HFFc6 (cell line): Measurements from ENCODE around the gene STK10. TPM values are rescaled to one million over a fixed set of nuclear protein-coding genes. Genes with fewer than 3 reads are reported as not detected.

Experiments used
- DNase-seq: peaks from one replicate; pipeline ENCODE4 v3.0.0-alpha.2; 2018
- H3K27ac Mint-ChIP-seq: 2 replicates; pipeline ENCODE4 v1.8.0; 2020; ENCODE audit warnings: mild to moderate bottlenecking, mixed read lengths
- H3K27me3 Mint-ChIP-seq: 2 replicates; pipeline ENCODE4 v1.8.0; 2021; ENCODE audit warnings: mild to moderate bottlenecking, moderate library complexity, mixed read lengths; ENCODE audit not compliant: insufficient read depth
- H3K36me3 Mint-ChIP-seq: 2 replicates; pipeline ENCODE4 v1.8.0; 2021; ENCODE audit warnings: low read depth, mixed read lengths
- H3K4me1 Mint-ChIP-seq: 2 replicates; pipeline ENCODE4 v1.8.0; 2020; ENCODE audit warnings: low read depth, mixed read lengths
- H3K4me3 Mint-ChIP-seq: 2 replicates; pipeline ENCODE4 v1.8.0; 2020; ENCODE audit warnings: mild to moderate bottlenecking, moderate library complexity, mixed read lengths
- H3K9me3 Mint-ChIP-seq: 2 replicates; pipeline ENCODE4 v1.8.0; 2020; ENCODE audit warnings: mild to moderate bottlenecking, mixed read lengths
- total RNA-seq, 6 experiments: library from RNA; stranded (reverse); fragmentation: NEBNext Ultra II Directional; extraction: Animal tissue kit (Norgen Biotek cat#: 25700); gene quantifications; 2 replicates in 1 of 6; 3 replicates in 5 of 6; pipeline ENCODE4 v1.2.3, GENCODE V29; 2021
- TF ChIP-seq, protein P1 (sequence below): fragments of 200-600 bp; sonication (generic); IDR thresholded peaks from 2 replicates; pipeline ENCODE4 v1.5.0; 2021; ENCODE audit warnings: antibody characterized with exemption, mild to moderate bottlenecking

The STK10 gene
- total RNA-seq, 6 experiments from 2014 or later: 39.8 to 51.6 (median 47.5) TPM

DNA sequence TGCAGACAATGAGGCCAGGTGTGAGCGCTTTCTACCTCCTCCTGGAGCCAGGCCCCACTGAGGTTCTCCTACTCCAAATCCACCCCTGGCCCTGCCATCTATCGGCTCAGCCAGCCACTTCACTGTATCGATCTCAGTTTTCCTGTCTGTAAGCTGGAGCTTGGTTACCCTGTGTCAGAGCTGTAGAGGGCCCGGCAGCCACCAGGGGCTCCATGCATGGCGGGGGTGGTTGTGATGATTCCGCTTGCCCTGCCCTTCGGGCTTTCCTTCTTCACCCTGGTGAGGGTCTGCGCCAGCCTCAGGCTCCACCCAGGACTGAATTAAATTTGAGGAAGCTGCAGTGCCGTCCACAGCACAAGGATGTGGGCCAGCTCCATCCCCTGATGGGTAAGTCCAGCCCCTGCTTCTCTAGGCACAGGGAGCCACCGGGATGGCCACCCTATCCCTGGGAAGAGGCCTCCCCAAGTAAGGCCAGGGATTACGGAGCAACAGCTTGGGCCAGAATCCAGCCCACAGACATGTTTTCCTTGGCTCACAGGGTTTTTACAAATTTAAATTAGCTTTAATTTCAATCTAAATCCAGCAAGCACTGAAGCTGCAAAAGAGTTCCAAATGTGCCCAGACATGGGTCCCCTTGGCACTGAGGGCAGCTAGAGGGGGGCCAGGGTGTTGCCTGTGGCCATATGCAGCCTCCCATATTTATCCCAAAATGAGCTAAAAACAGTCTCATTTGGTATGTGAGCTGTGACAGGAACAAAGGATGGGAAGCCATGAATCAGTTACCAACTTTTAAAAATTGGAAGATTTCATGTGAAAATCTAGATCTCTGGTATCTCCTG is 92.4 kb downstream of the STK10 start:
- H3K27ac Mint-ChIP-seq: no peak overlapping the region
- H3K4me3 Mint-ChIP-seq: no peak overlapping the region
- TF ChIP-seq, protein P1, sequence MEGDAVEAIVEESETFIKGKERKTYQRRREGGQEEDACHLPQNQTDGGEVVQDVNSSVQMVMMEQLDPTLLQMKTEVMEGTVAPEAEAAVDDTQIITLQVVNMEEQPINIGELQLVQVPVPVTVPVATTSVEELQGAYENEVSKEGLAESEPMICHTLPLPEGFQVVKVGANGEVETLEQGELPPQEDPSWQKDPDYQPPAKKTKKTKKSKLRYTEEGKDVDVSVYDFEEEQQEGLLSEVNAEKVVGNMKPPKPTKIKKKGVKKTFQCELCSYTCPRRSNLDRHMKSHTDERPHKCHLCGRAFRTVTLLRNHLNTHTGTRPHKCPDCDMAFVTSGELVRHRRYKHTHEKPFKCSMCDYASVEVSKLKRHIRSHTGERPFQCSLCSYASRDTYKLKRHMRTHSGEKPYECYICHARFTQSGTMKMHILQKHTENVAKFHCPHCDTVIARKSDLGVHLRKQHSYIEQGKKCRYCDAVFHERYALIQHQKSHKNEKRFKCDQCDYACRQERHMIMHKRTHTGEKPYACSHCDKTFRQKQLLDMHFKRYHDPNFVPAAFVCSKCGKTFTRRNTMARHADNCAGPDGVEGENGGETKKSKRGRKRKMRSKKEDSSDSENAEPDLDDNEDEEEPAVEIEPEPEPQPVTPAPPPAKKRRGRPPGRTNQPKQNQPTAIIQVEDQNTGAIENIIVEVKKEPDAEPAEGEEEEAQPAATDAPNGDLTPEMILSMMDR: no peak
- peaks cover 21% of the 10 kb centered on the region for H3K4me1 Mint-ChIP-seq
- H3K27me3 Mint-ChIP-seq: peaks cover 7% of the 10 kb centered on the region
- no peaks in the 10 kb centered on the region for H3K9me3 Mint-ChIP-seq
- DNase-seq: no peak
- H3K36me3 Mint-ChIP-seq: peaks cover 23% of the 10 kb centered on the region

DNA sequence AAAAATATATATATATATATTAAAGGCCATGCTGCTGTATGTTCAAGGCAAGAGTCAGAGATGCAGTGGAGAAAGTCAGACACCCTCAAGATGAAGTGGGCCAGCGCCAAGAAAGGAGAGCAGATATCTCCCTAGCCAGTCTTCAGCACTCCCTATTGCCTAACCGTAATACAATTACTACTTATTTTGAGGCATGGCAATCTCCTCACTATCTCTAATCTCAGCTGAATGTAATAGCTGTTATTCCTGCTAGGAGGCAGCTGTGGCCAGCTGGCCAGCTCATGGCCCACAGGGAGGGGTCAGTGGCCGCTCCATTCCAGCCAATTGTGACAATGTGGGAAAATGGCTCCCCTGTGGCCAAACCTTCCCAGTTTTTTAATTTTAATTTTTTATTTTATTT is 94.1 kb downstream of the STK10 start:
- Mint-ChIP-seq H3K9me3 (no peaks in the 10 kb centered on the region), H3K27me3 (peaks cover 10% of the 10 kb centered on the region), H3K4me3 (no peak overlapping the region), H3K27ac (no peak overlapping the region), H3K36me3 (peaks cover 35% of the 10 kb centered on the region), H3K4me1 (peaks cover 19% of the 10 kb centered on the region)
- TF ChIP-seq, protein P1: no peak
- no peak for DNase-seq

DNA sequence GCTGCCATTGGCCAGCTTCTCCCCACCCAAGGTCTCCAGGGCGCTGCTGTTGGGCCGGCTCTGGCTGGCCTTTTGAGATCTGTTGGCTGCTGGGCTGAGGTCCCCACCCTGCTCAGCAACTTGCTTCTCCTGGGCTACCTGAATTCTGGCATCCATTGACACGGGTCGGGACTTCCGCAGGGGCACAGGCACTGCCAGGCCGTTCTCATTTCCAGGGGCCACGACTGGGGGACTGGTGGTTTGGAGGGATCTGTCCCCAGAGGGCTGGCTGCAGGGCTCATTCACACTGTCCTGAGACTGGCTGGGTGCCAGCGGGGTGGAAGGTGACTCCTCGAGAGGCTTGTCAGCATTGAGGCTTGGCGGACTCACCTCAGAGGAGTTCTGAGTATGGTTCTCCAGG is 94.5 kb downstream of the STK10 start:
- peaks cover 8% of the 10 kb centered on the region for H3K27me3 Mint-ChIP-seq
- no peak overlapping the region for H3K27ac Mint-ChIP-seq
- H3K4me3 Mint-ChIP-seq: no peak overlapping the region
- peaks cover 35% of the 10 kb centered on the region for H3K36me3 Mint-ChIP-seq
- DNase-seq: no peak
- H3K9me3 Mint-ChIP-seq: no peaks in the 10 kb centered on the region
- TF ChIP-seq, protein P1: no peak
- H3K4me1 Mint-ChIP-seq: peaks cover 15% of the 10 kb centered on the region

DNA sequence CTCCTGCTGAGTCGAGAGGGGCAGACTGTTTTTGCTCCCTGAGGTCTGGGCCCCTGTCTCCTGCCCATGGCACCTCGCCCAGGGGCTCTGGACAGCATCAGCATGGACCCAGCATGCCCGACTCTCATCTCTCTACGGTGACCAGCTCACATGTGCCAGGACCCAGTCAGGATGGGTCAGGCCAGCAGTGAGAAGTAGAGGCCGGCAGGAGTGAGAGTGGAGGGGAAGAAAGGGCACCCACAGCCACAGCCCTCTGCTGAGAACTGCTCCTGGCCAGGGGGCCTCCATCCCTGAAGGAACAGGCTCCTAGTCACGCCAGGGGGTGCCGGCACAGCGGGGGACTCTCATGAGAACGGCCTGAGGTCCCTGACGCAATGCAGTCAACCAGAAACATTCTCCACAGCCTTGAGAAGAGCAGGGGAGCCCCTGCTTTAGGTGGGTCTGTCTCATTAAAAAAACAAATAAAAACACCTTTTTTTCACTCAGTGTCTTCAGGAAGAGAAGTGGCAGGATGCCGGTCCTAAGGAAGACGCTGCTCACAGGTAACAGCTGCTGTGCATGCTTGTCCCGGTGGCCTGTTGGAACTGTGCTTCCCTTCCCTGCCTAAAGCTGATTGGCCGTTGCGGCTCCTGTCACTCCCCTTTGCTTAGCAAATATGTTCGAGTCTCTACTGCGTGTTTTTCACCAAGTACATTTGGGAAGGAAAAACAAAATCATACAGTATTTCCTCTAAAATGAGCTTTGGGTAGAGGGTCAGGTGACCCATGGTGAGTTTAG is 95.9 kb downstream of the STK10 start:
- DNase-seq: no peak
- Mint-ChIP-seq H3K4me3 (no peak overlapping the region), H3K36me3 (peaks cover 23% of the 10 kb centered on the region), H3K27me3 (peaks cover 5% of the 10 kb centered on the region), H3K4me1 (peaks cover under 1% of the 10 kb centered on the region), H3K9me3 (no peaks in the 10 kb centered on the region), H3K27ac (no peak overlapping the region)
- TF ChIP-seq, protein P1: no peak

DNA sequence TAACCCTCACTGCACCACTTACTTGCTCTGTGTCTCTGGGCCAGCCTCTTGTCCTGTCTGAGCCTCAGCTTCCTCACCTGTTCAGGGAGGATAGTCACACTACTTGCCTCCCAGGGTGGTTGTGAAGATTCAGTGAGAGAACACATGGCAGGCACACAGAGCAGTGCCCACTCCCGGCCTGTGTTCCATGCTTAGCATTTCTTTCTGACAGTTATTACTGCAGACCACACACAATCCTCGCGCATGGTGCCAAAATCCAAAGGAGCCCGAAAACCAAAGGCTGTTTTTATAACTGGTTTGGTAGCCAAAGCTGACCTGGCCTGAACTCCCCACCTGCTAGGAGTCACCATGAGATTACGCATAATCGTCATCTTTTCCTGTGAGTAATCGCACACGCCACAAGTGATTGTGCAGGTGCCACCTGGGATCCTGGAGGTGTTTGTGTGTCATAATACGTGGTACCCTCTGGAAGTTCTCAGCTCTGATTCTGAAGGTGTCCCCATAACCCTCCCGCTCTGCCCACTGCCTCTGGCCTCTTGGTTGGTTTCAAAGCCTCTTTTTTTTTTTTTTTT is 97.0 kb downstream of the STK10 start:
- TF ChIP-seq, protein P1: no peak
- Mint-ChIP-seq H3K27me3 (peaks cover 4% of the 10 kb centered on the region), H3K36me3 (peaks cover 23% of the 10 kb centered on the region), H3K4me3 (no peak overlapping the region), H3K27ac (no peak overlapping the region), H3K4me1 (no peaks in the 10 kb centered on the region), H3K9me3 (no peaks in the 10 kb centered on the region)
- DNase-seq: no peak
